Non-pigmented ciliary epithelial cell (primary cell): ENCODE data around the gene SAT2.
"Not testable (repeated sequence)": the region's sequence is repeated elsewhere in the genome, so short reads cannot be mapped to it uniquely, and the experiment has no call there.

Source experiments
- DNase-seq: peaks from one replicate; pipeline ENCODE4 v3.0.0-alpha.2; 2010; ENCODE audit warnings: low read depth

SAT2 gene

GRCh38 chr17:7627250-7628121 is at the start of gene SAT2:
SAT2 (minus strand) TSS chr17:7627821; CDS start chr17:7627635, 186 bp downstream.
- peak; percentile 67 for DNase-seq

GRCh38 chr17:7676533-7676932 is 48.9 kb upstream of the SAT2 start:
- DNase-seq = no peak

- DNase-seq = no peak
Measured at GRCh38 chr17:7674934-7675333, 47.3 kb upstream of the SAT2 start.

GRCh38 chr17:7673239-7673638 is 45.6 kb upstream of the SAT2 start:
- DNase-seq = no peak

- no peak for DNase-seq
Measured at GRCh38 chr17:7668482-7668881, 40.9 kb upstream of the SAT2 start.

GRCh38 chr17:7667656-7668406 is 40.2 kb upstream of the SAT2 start:
- no peak for DNase-seq

GRCh38 chr17:7656958-7657609 is 29.5 kb upstream of the SAT2 start:
- DNase-seq = no peak

- DNase-seq = no peak
Measured at GRCh38 chr17:7655541-7655840, 27.9 kb upstream of the SAT2 start.

- DNase-seq = no peak
Measured at GRCh38 chr17:7654832-7655540, 27.4 kb upstream of the SAT2 start.

GRCh38 chr17:7652388-7653356 is 25.1 kb upstream of the SAT2 start:
- no peak for DNase-seq

- DNase-seq = no peak
Measured at GRCh38 chr17:7651665-7652387, 24.2 kb upstream of the SAT2 start.

- no peak for DNase-seq
Measured at GRCh38 chr17:7651097-7651664, 23.6 kb upstream of the SAT2 start.

- DNase-seq = no peak
Measured at GRCh38 chr17:7650509-7651096, 23.0 kb upstream of the SAT2 start, which contains the start of gene ATP1B2. ATP1B2 (plus strand) TSS chr17:7650926; CDS start chr17:7651519, 593 bp downstream.

- no peak for DNase-seq
Measured at GRCh38 chr17:7647018-7647417, 19.4 kb upstream of the SAT2 start.

GRCh38 chr17:7646457-7646856 is 18.8 kb upstream of the SAT2 start:
- DNase-seq = no peak

- DNase-seq = no peak
Measured at GRCh38 chr17:7644775-7645174, 17.2 kb upstream of the SAT2 start.

GRCh38 chr17:7641635-7642034 is 14.0 kb upstream of the SAT2 start:
- not testable (repeated sequence) for DNase-seq

GRCh38 chr17:7640783-7641182 is 13.2 kb upstream of the SAT2 start:
- no peak for DNase-seq

- DNase-seq = no peak
Measured at GRCh38 chr17:7636163-7636562, 8.5 kb upstream of the SAT2 start.

GRCh38 chr17:7634384-7634783 is 6.8 kb upstream of the SAT2 start:
- no peak for DNase-seq
